HepG2 (cell line): ENCODE data around the gene DOLK. TPM values are rescaled to one million over a fixed set of nuclear protein-coding genes. Genes with fewer than 3 reads are reported as not detected.

Source experiments
- ESRRA ChIP-seq: sonication (generic); formaldehyde crosslinking; IDR thresholded peaks from 2 replicates; pipeline ENCODE4 v1.5.1; 2020; ENCODE audit warnings: mild to moderate bottlenecking, low read depth, missing genetic modification reagents
- SMARCE1 ChIP-seq: fragments of 450-650 bp; IDR thresholded peaks from 2 replicates; pipeline ENCODE4 v1.6.1; 2017; ENCODE audit warnings: borderline replicate concordance
- ZNF224 ChIP-seq: sonication (generic); formaldehyde crosslinking; IDR thresholded peaks from 2 replicates; pipeline ENCODE4 v1.5.0; 2020; ENCODE audit warnings: mild to moderate bottlenecking, missing genetic modification reagents
- ZNF44 ChIP-seq: sonication (generic); formaldehyde crosslinking; IDR thresholded peaks from 2 replicates; pipeline ENCODE4 v1.5.1; 2020; ENCODE audit warnings: mild to moderate bottlenecking, missing genetic modification reagents
- ZNF546 ChIP-seq: sonication (generic); formaldehyde crosslinking; conservative IDR thresholded peaks from 2 replicates; pipeline ENCODE4 v1.8.1; 2023; ENCODE audit warnings: mild to moderate bottlenecking, missing genetic modification reagents
- polyA plus RNA-seq, 8 experiments: library from polyadenylated mRNA; depleted of rRNA in 3 of 8; stranded (reverse) in 7 of 8; unstranded in 1 of 8; fragments of >200 nt; fragmentation: Illumina TruSeq in 4 of 8; extraction: Trizol in 4 of 8; gene quantifications; 2 replicates each; pipeline versions ENCODE4 v1.2.1 to v1.2.3, GENCODE V29; 2011 to 2016; ENCODE audit warnings: low read depth in 4 of 8, missing spikeins in 1 of 8, mixed read lengths in 1 of 8; ENCODE audit not compliant: insufficient read depth in 1 of 8
- total RNA-seq, 5 experiments: library from RNA; depleted of rRNA; stranded (reverse); fragments of >200 nt; fragmentation: Illumina TruSeq; extraction: Trizol; gene quantifications; 2 replicates each; pipeline ENCODE4 v1.2.3, GENCODE V29; 2016; ENCODE audit warnings: low read depth in 1 of 5
- TF ChIP-seq, protein P1 (sequence below): sonication (generic); formaldehyde crosslinking; conservative IDR thresholded peaks from 2 replicates; pipeline ENCODE4 v1.8.0; 2022; ENCODE audit warnings: mild to moderate bottlenecking, moderate library complexity, missing genetic modification reagents
- TF ChIP-seq, protein P2 (sequence below): sonication (generic); formaldehyde crosslinking; IDR thresholded peaks from 2 replicates; pipeline ENCODE4 v1.4.0; 2020; ENCODE audit warnings: missing genetic modification reagents
- TF ChIP-seq, protein P3 (sequence below), 2 experiments: fragments of 450-650 bp in 1 of 2; sonication (generic) in 1 of 2; formaldehyde crosslinking in 1 of 2; IDR thresholded peaks; 2 replicates each; pipeline versions ENCODE4 v1.6.1 to v1.8.0; 2016 to 2022; ENCODE audit warnings: antibody characterized with exemption in 1 of 2, mild to moderate bottlenecking in 1 of 2, missing genetic modification reagents in 1 of 2

Gene DOLK
- total and polyA plus RNA-seq, 2 of the 13 experiments (the other 11 are each of a cell fraction or from before 2014, with no cell fraction given) = 15.4 to 18.7 TPM

DNA sequence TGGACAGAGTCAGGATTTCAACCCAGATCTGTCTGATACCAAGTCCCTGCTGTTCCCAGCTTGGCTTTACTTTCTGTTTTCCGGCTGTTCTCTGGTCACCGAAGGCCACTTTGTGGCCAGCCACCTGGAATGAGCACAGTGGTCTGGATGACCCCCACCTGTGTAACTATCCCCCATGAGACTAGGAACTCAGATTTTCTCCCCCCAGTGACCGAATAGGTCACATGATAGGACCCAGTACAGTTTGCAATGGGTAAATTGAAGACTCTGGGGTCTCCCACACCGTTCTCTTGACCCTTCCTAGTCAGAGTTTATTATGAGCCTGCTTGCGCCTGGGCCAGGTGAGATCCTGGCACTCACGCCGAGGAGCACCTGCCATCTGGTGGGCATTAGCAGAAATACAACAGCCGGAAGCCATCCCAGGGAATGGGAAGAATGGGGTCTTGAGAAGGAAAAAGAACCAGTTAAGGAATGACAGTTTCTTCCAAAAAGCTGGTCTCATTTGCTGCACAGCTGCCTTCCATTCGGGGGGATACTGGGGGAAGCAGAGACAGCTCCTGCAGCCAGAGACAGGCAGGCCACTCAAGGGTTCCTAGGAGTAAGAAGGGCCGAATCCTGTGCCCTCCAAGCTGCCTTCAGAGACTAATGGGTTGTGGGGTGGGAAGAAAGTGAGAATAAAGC, 19.5 kb downstream of the DOLK start (continued):
- TF ChIP-seq ZNF546 (CRISPR knock-in tag) (no peak), SMARCE1 (no peak), ESRRA (CRISPR knock-in tag) (no peak), ZNF44 (CRISPR knock-in tag) (no peak), ZNF224 (CRISPR knock-in tag) (no peak)
- TF ChIP-seq, protein P1, sequence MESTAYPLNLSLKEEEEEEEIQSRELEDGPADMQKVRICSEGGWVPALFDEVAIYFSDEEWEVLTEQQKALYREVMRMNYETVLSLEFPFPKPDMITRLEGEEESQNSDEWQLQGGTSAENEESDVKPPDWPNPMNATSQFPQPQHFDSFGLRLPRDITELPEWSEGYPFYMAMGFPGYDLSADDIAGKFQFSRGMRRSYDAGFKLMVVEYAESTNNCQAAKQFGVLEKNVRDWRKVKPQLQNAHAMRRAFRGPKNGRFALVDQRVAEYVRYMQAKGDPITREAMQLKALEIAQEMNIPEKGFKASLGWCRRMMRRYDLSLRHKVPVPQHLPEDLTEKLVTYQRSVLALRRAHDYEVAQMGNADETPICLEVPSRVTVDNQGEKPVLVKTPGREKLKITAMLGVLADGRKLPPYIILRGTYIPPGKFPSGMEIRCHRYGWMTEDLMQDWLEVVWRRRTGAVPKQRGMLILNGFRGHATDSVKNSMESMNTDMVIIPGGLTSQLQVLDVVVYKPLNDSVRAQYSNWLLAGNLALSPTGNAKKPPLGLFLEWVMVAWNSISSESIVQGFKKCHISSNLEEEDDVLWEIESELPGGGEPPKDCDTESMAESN (CRISPR knock-in tag) = no peak
- TF ChIP-seq, protein P2, sequence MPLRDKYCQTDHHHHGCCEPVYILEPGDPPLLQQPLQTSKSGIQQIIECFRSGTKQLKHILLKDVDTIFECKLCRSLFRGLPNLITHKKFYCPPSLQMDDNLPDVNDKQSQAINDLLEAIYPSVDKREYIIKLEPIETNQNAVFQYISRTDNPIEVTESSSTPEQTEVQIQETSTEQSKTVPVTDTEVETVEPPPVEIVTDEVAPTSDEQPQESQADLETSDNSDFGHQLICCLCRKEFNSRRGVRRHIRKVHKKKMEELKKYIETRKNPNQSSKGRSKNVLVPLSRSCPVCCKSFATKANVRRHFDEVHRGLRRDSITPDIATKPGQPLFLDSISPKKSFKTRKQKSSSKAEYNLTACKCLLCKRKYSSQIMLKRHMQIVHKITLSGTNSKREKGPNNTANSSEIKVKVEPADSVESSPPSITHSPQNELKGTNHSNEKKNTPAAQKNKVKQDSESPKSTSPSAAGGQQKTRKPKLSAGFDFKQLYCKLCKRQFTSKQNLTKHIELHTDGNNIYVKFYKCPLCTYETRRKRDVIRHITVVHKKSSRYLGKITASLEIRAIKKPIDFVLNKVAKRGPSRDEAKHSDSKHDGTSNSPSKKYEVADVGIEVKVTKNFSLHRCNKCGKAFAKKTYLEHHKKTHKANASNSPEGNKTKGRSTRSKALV = no peak
- TF ChIP-seq, protein P3, sequence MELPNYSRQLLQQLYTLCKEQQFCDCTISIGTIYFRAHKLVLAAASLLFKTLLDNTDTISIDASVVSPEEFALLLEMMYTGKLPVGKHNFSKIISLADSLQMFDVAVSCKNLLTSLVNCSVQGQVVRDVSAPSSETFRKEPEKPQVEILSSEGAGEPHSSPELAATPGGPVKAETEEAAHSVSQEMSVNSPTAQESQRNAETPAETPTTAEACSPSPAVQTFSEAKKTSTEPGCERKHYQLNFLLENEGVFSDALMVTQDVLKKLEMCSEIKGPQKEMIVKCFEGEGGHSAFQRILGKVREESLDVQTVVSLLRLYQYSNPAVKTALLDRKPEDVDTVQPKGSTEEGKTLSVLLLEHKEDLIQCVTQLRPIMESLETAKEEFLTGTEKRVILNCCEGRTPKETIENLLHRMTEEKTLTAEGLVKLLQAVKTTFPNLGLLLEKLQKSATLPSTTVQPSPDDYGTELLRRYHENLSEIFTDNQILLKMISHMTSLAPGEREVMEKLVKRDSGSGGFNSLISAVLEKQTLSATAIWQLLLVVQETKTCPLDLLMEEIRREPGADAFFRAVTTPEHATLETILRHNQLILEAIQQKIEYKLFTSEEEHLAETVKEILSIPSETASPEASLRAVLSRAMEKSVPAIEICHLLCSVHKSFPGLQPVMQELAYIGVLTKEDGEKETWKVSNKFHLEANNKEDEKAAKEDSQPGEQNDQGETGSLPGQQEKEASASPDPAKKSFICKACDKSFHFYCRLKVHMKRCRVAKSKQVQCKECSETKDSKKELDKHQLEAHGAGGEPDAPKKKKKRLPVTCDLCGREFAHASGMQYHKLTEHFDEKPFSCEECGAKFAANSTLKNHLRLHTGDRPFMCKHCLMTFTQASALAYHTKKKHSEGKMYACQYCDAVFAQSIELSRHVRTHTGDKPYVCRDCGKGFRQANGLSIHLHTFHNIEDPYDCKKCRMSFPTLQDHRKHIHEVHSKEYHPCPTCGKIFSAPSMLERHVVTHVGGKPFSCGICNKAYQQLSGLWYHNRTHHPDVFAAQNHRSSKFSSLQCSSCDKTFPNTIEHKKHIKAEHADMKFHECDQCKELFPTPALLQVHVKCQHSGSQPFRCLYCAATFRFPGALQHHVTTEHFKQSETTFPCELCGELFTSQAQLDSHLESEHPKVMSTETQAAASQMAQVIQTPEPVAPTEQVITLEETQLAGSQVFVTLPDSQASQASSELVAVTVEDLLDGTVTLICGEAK (IDR thresholded peaks at IDR 0.05) = no peak
- TF ChIP-seq, protein P3 (CRISPR knock-in tag; IDR thresholded peaks at IDR 0.05) = no peak
- TF ChIP-seq, all 625 proteins: peak for 56
